ENCODE measurements around the gene PIGV. TPM values are rescaled to one million over a fixed set of nuclear protein-coding genes. Genes with fewer than 3 reads are reported as not detected.
A peak's percentile ranks its signal among the peaks of the same experiment; 100 is the strongest.

Gene PIGV
- total and polyA plus RNA-seq, 2 donors (not counting 1 experiment from before 2014, with no cell fraction given), result 9.2 to 17.4 TPM

- Mint-ChIP-seq H3K9me3 (ENCODE audit: insufficient read depth) (no peaks in the 10 kb centered on the region), H3K4me1 (peaks cover 42% of the 10 kb centered on the region), H3K4me3 (no peak overlapping the region), H3K27ac (peak overlapping the region; percentile 10), H3K27me3 (no peaks in the 10 kb centered on the region)
- no peaks in the 10 kb centered on the region for H3K27me3 ChIP-seq (replicated peaks in 1 of 4; ENCODE audit: control extremely low read depth in 1 of 4, control insufficient read depth in 3 of 4, insufficient read depth in 4 of 4, low read length in 3 of 4)
- intact Hi-C loops (cut with micrococcal nuclease), result no loop called here
- no peaks in the 10 kb centered on the region for H3K9me3 ChIP-seq (ENCODE audit: control extremely low read depth in 1 of 3, control insufficient read depth in 2 of 3, insufficient read depth in 1 of 3, low read length in 2 of 3)
- CTCF ChIA-PET, result interaction anchor here (0.7 kb wide), 1 partner anchor 152 kb away, joined by 3 read pairs; no protein-coding TSS in a partner anchor
- peaks cover 6 to 12% of the 10 kb centered on the region in 2 donors for H3K4me1 ChIP-seq (ENCODE audit: control insufficient read depth in 2 of 2, insufficient read depth in 2 of 2, low read length in 2 of 2)
- H3K27ac ChIP-seq (ENCODE audit: low read length in 2 of 2), result peak overlapping the region in 1 of 2 donors; percentile 32
- peaks cover 100% of the 10 kb centered on the region for H3K79me2 ChIP-seq (ENCODE audit: control insufficient read depth, insufficient read depth, low read length)
- H4K20me1 ChIP-seq (ENCODE audit: control insufficient read depth, insufficient read depth, low read length, poor library complexity, severe bottlenecking), result peaks cover 65% of the 10 kb centered on the region
- POLR2A ChIA-PET, result interaction anchor here (1.2 kb wide), 1 partner anchor 17 kb away, joined by 3 read pairs; no protein-coding TSS in a partner anchor
- ATAC-seq (ENCODE audit: low read depth) (no peak), DNase-seq (no peak)
- 100% methylated on average over 1 of the region's 5 CpGs for WGBS (ENCODE audit: insufficient coverage)
- no peak overlapping the region for H2AFZ ChIP-seq (ENCODE audit: insufficient read depth, low read depth, low read length, poor library complexity, severe bottlenecking)
- no peak for TF ChIP-seq EZH2 (IDR thresholded peaks at IDR 0.05; ENCODE audit: borderline replicate concordance, insufficient read depth, low read depth, low read length, poor library complexity, severe bottlenecking)
- TF ChIP-seq CTCF (IDR thresholded peaks at IDR 0.05), result no peak
- no peak overlapping the region for H3K9ac ChIP-seq (ENCODE audit: low read length)
- peaks cover 0 to 68% of the 10 kb centered on the region in 2 experiments for H3K36me3 ChIP-seq (replicated peaks in 1 of 2; ENCODE audit: control extremely low read depth in 1 of 2, control insufficient read depth in 1 of 2, extremely low read depth in 1 of 2, insufficient read depth in 2 of 2, low read length in 1 of 2)
- H3K4me3 ChIP-seq (ENCODE audit: control extremely low read depth in 1 of 5, extremely low read depth in 1 of 5, insufficient read depth in 1 of 5, low read depth in 2 of 5, low read length in 4 of 5), result no peak overlapping the region
- no peak overlapping the region for H3K4me2 ChIP-seq (replicated peaks; ENCODE audit: low read depth, low read length, poor library complexity, severe bottlenecking)
These were observed 33.5 kb upstream of the PIGV start for GRCh38 chr1:26754086-26754874.

- intact Hi-C loops (cut with micrococcal nuclease), result no loop called here
- no peak overlapping the region for H3K9ac ChIP-seq (ENCODE audit: low read length)
- no peaks in the 10 kb centered on the region for H3K4me1 ChIP-seq (ENCODE audit: control insufficient read depth in 2 of 2, insufficient read depth in 2 of 2, low read length in 2 of 2)
- DNase-seq (no peak), ATAC-seq (ENCODE audit: low read depth) (no peak)
- peaks cover 79% of the 10 kb centered on the region for H4K20me1 ChIP-seq (ENCODE audit: control insufficient read depth, insufficient read depth, low read length, poor library complexity, severe bottlenecking)
- Mint-ChIP-seq H3K27ac (no peak overlapping the region), H3K4me1 (peaks cover 15% of the 10 kb centered on the region), H3K4me3 (no peak overlapping the region), H3K27me3 (no peaks in the 10 kb centered on the region), H3K9me3 (ENCODE audit: insufficient read depth) (no peaks in the 10 kb centered on the region)
- no peak overlapping the region for H3K4me2 ChIP-seq (replicated peaks; ENCODE audit: low read depth, low read length, poor library complexity, severe bottlenecking)
- peaks cover 97% of the 10 kb centered on the region for H3K79me2 ChIP-seq (ENCODE audit: control insufficient read depth, insufficient read depth, low read length)
- no peak for TF ChIP-seq EZH2 (IDR thresholded peaks at IDR 0.05; ENCODE audit: borderline replicate concordance, insufficient read depth, low read depth, low read length, poor library complexity, severe bottlenecking)
- TF ChIP-seq CTCF (IDR thresholded peaks at IDR 0.05), result no peak
- no peak overlapping the region for H2AFZ ChIP-seq (ENCODE audit: insufficient read depth, low read depth, low read length, poor library complexity, severe bottlenecking)
- no peak overlapping the region for H3K4me3 ChIP-seq (ENCODE audit: control extremely low read depth in 1 of 5, extremely low read depth in 1 of 5, insufficient read depth in 1 of 5, low read depth in 2 of 5, low read length in 4 of 5)
- WGBS (ENCODE audit: insufficient coverage), result 100% methylated on average over 2 of the region's 3 CpGs
- H3K9me3 ChIP-seq (ENCODE audit: control extremely low read depth in 1 of 3, control insufficient read depth in 2 of 3, insufficient read depth in 1 of 3, low read length in 2 of 3), result no peaks in the 10 kb centered on the region
- POLR2A ChIA-PET, result interaction anchor here (0.7 kb wide), 1 partner anchor 194 kb away, joined by 4 read pairs; no protein-coding TSS in a partner anchor
- H3K27me3 ChIP-seq (replicated peaks in 1 of 4; ENCODE audit: control extremely low read depth in 1 of 4, control insufficient read depth in 3 of 4, insufficient read depth in 4 of 4, low read length in 3 of 4), result no peaks in the 10 kb centered on the region
- no peak overlapping the region for H3K27ac ChIP-seq (ENCODE audit: low read length in 2 of 2)
- H3K36me3 ChIP-seq (replicated peaks in 1 of 2; ENCODE audit: control extremely low read depth in 1 of 2, control insufficient read depth in 1 of 2, extremely low read depth in 1 of 2, insufficient read depth in 2 of 2, low read length in 1 of 2), result peaks cover 0 to 76% of the 10 kb centered on the region in 2 experiments
- CTCF ChIA-PET, result interaction anchor here (1.7 kb wide), 1 partner anchor 31 kb away, joined by 6 read pairs; no protein-coding TSS in a partner anchor
These were observed 29.4 kb upstream of the PIGV start for GRCh38 chr1:26758358-26758757.
